ENCODE data around the gene DOCK4.

The DOCK4 gene

DNA sequence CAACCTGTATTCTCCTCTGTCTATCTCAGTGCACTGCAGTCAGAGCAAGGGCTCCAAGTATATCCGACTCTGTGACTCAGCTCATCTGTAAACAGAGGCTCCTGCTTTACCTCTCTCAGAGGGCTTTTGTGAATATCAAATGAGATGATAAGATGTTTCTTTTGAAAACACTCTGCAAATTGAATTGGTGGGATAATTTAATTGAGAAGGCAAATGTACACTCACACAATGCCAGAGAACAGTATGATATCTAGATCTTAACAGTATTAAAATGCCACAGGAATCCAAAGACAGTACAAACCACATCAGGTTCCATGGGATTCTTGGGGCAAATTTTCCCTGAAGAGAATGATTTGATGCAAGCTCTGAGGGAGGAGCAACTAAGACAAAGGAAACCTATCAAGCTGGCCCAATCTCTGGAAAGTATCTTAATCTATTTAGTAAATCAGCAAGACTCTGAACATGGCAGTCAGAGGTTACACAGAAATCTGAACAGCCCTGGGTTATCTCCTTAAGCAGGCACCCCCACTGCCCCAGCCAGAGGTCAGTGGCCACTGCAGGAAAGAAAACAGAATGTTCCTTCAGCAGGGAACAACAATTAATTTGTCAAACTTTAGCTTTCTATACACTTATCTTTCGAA lies 45.9 kb downstream of the DOCK4 start:
- no peak for DNase-seq

GRCh38 chr7:112159351-112159750 lies 46.8 kb downstream of the DOCK4 start:
- peak; percentile 91 to 92 for DNase-seq

DNA sequence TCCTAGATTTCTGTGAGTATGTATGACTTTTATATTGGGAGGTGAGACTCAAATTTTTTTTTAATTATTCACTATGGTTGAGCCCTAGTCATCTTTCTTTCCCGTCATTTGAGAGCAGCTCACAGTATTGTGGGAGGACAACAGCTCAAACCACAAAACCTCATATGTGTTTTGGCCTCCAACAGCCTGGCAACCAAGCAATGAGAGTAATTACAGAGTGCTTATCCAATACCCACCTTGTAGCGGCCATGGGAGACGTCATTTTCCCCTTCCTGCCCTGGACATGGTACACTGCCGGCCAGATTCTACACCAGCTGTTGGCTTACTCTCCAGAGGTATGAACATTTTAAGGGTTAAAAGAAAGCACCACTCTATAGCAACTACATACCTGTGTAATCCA lies 49.1 kb downstream of the DOCK4 start:
- DNase-seq = peak; percentile 34 to 37

- no peak for DNase-seq
These were observed 49.8 kb downstream of the DOCK4 start for GRCh38 chr7:112156412-112156811.

- no peak for DNase-seq
These were observed 51.5 kb downstream of the DOCK4 start for GRCh38 chr7:112154690-112155089.

DNA sequence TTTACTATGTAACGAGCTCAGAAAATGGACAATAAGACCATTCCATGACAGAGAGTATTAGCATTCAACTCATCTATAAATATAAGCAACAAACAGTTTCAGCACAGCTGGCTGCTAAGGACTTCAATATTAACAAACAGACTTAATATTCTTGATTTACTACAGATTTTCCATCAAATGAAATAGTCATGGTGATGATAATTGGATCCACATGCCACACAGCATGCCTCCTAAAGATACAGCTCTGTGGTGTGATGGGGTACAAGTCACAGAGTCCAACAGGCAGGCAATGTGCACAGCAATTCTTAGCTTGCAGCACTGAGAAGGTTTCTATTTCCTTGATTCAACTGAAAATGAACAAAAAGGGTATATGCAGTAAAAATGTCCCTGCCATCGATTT lies 54.0 kb downstream of the DOCK4 start:
- no peak for DNase-seq

DNA sequence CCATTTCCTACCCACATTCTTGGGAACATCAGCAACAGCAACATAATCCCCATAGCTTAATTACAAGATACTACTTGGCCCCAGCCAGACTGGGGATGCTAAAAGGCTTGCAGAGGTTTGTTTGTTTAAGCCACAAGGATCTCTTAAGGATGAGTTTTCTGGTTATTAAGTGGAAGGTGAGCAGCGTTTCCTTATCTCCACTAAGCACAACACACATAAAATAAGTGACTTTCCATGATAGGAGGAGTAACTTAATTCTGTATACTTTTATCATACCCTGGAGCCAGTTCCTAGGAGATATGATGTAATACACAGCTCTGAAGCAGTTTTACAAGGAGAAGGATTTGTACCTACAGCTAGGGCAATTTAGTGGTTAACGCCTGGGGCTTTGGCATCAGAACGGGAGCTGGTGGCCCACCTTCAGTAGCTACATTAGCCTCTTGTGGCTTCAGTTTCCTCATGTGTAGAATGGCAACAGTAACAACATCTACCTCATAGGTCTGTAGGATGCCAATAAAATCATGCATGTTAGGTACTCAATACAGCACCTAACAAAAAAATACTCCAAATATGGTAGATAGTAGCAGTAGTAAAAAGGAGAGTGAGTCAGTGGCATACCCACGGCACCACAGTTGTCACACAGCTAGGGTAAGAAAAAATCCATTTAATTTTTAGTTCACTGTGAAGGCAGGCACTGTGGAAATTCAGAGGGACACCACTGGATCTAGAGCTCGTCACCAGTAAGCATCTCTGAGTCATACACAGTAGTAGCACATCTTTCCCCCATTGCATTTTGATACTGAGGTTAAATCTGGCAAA lies 55.2 kb downstream of the DOCK4 start:
- no peak for DNase-seq

GRCh38 chr7:112149734-112150133 lies 56.5 kb downstream of the DOCK4 start:
- DNase-seq = no peak

GRCh38 chr7:112147793-112148361 lies 58.3 kb downstream of the DOCK4 start:
- DNase-seq = no peak

DNA sequence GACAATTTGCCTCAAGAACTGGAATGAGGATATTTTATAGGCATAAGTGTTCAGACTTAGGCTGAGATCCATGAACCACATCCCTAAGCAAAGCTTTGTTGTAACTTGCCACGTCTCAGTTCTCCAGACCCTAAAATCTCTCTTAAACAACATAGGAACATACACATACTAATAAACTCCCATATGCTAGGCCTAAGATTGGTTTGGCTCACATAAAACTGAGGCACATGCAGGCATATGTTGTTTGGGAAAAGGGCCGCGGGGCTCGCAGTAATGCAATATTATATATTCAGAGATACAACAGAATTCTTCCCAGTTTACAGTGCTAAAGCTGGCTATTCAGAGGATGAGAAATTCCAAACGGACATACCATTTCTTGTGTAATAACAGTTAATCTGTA lies 61.0 kb downstream of the DOCK4 start:
- no peak for DNase-seq

DNA sequence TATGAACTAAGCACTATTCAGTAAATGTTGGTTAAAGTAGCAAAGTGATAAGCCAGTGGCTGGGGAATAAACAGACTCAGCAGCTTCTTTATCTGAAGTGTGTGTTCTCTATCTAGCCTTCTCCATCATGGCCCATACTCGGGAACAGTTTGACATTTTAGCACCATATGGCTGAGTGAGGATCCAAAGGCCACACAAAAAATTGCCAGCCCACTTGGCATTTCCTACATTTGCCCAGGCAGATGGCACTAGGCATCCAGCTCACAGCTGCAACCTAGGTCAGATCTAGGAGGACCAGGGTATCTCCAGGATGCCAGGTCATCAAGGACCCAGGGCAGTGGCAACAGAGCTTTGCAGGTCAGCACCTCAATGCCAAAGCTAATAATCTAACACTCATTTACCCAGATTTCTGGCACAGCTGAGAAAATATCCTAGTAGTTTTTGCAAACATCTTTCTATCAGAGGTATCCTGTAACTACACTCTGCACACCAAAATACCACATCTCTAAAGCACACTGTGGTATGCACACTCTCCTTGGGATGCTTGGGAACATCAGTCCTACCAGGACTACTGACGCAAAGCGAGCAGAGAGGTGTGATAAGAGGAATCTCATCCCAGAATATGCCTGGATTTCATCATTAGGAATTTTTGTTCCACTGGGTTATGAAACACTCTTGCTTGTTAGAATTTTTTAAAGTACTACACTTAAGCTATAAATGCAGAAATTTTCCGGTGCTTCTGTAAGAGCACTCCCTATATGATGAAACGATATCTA lies 61.7 kb downstream of the DOCK4 start:
- DNase-seq = no peak

DNA sequence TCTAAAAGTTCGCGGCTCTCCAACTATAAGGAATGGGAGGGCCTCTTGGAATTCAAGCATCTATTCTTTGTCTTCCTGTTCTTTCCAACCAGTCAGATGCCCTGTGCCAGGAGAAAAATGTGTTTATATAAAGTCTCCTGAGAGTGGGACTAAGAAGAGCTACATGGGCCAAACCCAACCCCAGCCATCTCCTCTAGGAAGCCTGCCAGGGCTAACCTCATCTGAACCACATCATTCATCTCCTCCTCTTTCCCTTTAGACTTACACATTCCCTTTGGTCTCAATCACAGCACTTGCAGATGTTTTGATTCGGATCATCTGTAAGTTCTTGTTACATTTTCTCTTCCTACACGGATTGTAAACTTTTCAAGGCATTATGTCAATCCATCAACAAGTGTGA lies 62.6 kb downstream of the DOCK4 start:
- DNase-seq = no peak

DNA sequence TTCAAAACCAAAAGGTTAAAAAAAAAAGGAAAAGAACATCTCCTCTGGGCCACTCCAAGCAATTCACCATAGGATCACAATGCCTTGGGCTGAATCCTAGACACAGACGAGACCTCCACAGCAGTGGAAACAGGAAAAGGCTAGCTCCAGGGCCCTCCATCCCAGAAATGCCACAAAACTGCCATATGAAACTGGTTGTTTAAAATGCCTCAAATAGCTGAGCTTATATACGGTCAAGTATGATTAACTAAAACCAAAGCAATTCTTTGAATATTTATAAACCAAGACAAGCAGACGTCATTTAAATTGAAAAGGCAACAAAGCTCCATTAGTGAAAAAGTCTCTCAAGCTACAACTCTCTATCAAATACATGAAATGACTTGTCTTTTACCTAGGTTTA lies 63.1 kb downstream of the DOCK4 start:
- no peak for DNase-seq

GRCh38 chr7:112140600-112140999 lies 65.6 kb downstream of the DOCK4 start:
- no peak for DNase-seq

- no peak for DNase-seq
These were observed 67.3 kb downstream of the DOCK4 start for GRCh38 chr7:112138938-112139337.

GRCh38 chr7:112138325-112138852 lies 67.8 kb downstream of the DOCK4 start:
- DNase-seq = no peak

- no peak for DNase-seq
These were observed 68.8 kb downstream of the DOCK4 start for GRCh38 chr7:112137141-112138101.

- DNase-seq = no peak
These were observed 69.8 kb downstream of the DOCK4 start for GRCh38 chr7:112136271-112137008.

DNA sequence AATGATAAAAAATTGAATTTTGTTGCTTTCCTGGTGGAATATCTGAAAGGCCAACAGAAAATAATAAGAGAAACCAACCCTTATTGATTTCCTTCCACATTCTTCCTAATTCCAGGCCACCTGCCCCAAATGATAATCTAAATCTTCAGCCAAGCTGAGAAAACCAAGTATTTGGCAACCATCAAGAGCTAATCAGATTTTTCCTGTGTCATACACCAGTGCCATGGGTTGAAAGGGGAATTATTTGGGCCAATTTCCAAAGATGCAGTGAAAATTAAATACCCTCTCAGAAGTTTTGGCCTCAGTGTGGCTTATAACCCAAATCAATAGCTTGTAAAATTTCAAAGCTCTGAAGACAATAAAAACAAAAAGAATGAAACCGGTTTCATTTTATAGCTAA lies 70.4 kb downstream of the DOCK4 start:
- no peak for DNase-seq

- DNase-seq = no peak
These were observed 72.2 kb downstream of the DOCK4 start for GRCh38 chr7:112134039-112134438.

- DNase-seq = no peak
These were observed 72.9 kb downstream of the DOCK4 start for GRCh38 chr7:112133328-112133727.
